Measurements from ENCODE around the gene SEMA4B.

The SEMA4B gene

DNA sequence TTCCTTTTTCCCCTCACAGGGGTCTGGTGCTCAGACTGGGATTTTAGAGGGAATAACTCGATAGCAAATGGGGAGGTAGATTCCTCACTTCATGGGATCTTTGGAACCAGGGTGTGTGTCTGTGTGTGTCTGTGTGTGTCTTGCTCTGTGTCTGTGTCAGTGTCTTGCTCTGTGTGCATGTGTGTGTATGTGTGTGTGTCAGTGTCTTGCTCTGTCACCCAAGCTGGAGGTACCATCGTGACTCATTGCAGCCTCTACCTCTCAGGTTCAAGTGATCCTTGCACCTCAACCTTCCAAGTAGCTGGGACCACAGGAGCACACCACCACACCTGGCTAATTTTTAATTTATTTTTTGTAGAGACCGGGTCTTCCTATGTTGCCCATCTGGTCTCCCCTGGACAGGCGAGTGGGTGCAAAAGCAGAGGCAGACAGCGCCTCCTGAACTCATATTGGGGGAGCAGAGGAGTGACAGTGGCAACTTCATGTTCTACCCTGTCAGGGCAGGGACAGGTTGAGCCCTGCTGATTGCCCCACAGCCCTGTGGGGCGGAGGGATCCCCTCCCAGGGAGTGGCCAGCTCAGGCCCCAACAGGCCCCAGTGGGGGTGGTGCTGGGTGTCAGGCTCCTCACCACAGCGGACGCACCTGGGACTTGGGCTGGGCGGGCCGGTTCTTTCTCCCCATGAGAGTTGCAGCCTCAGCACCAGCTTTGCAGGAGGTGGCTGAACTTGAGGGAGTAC lies 10.4 kb upstream of the SEMA4B start:
- Mint-ChIP-seq H3K4me1 (ENCODE audit: low read depth) (peaks cover 26% of the 10 kb centered on the region), H3K27me3 (no peaks in the 10 kb centered on the region), H3K36me3 (no peaks in the 10 kb centered on the region), H3K27ac (no peak overlapping the region), H3K4me3 (no peak overlapping the region), H3K9me3 (ENCODE audit: low read depth) (no peaks in the 10 kb centered on the region)

DNA sequence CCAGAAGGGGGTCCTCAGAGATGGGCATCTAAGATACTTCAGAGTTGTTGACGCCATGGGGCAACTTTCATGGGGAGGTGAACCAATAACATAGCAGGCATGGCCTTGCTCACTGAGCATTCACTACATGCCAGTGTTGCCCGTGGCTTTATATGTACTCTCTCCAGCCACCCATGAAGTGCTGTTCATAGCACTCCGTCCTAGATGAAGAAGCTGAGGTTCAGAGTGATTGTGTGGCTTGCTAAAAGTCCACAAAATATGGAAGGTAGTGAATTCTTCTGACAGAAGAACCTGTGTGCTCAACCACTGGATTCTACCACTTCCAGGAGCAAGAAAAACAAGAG lies 9.8 kb upstream of the SEMA4B start:
- H3K27me3 Mint-ChIP-seq: no peaks in the 10 kb centered on the region
- no peaks in the 10 kb centered on the region for H3K9me3 Mint-ChIP-seq (ENCODE audit: low read depth)
- H3K4me1 Mint-ChIP-seq (ENCODE audit: low read depth): peaks cover 26% of the 10 kb centered on the region
- no peak overlapping the region for H3K4me3 Mint-ChIP-seq
- no peaks in the 10 kb centered on the region for H3K36me3 Mint-ChIP-seq
- no peak overlapping the region for H3K27ac Mint-ChIP-seq

GRCh38 chr15:90191794-90192509 lies 9.2 kb upstream of the SEMA4B start:
- no peaks in the 10 kb centered on the region for H3K27me3 Mint-ChIP-seq
- H3K36me3 Mint-ChIP-seq: no peaks in the 10 kb centered on the region
- no peak overlapping the region for H3K4me3 Mint-ChIP-seq
- peaks cover 26% of the 10 kb centered on the region for H3K4me1 Mint-ChIP-seq (ENCODE audit: low read depth)
- H3K27ac Mint-ChIP-seq: no peak overlapping the region
- H3K9me3 Mint-ChIP-seq (ENCODE audit: low read depth): no peaks in the 10 kb centered on the region

DNA sequence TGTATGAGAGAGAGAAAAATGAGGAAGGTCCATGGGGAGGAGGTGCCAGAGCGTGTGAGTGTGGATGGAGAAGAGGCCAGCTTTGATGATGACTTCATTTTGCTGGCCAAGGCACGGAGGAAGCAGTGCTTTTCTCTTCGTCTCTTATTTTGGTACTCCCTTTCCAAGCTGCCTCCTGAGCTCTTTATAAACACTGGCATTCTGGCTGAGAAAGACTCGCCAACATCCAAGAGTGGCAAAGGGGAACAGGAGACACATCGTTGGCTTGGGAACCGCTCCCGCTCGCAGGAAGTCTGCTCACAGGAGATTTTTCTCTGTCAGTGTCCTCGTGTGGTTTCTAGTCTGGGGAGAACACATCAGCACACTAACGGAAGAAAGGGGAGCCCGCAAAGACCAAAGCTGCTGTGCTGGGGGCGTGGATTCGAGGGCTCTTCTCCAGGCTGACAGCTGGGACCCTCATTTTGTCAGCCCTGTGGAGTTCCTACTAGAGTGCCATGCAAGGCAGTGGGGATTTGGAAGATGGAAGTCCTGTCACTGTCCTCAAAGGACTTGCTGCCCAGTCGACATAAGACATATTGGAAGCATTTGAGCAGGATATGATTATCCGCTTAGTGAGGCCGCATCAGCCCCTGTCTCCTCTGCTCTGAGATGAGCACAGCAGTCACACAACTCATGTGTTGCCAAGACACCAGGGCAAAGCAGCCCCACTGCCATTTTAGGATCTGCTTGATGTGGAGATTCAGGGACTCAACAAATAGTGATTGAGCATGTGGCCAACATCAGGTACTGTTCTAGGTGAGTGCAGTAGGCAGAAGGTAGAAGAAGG lies 8.0 kb upstream of the SEMA4B start:
- no peaks in the 10 kb centered on the region for H3K9me3 Mint-ChIP-seq (ENCODE audit: low read depth)
- peak overlapping the region; percentile 33 for H3K4me3 Mint-ChIP-seq
- H3K27ac Mint-ChIP-seq: peak overlapping the region; percentile 35
- peaks cover 26% of the 10 kb centered on the region for H3K4me1 Mint-ChIP-seq (ENCODE audit: low read depth)
- H3K36me3 Mint-ChIP-seq: no peaks in the 10 kb centered on the region
- H3K27me3 Mint-ChIP-seq: no peaks in the 10 kb centered on the region

- H3K4me3 Mint-ChIP-seq: no peak overlapping the region
Observed at GRCh38 chr15:90194655-90195054, 6.5 kb upstream of the SEMA4B start.

DNA sequence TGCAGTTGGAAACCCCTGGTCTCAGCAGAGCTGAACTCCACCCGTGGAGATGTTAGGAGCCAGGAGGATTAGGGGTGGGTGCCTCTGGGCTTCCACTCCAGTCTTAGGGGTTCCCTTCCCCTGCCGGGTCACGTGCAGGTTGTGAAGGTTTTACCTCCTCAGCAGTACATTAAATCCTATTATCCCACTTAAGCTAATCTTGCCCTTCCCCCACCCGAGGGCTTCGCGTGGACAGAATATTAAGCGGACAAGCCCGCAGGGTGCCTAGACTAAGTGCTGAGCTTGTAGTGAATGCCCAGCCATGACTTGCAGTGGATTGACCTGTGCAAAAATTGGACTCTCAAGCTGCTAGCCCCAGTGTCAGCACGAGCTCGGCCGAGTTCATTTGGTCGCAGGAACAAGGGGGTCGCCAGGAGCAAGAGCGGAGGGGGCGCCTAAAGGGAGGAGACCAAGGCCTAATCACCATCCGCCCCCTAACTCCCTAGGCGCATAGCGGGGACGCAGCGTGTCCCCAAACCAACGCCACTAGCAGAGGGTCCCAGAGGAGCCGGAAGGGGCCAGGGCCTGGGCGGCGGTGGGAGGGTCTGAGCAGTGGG lies 498 bp upstream of the SEMA4B start:
- peak overlapping the region; percentile 91 for H3K4me3 Mint-ChIP-seq
- no peaks in the 10 kb centered on the region for H3K9me3 Mint-ChIP-seq (ENCODE audit: low read depth)
- peak overlapping the region; percentile 82 for H3K27ac Mint-ChIP-seq
- H3K4me1 Mint-ChIP-seq (ENCODE audit: low read depth): peaks cover 21% of the 10 kb centered on the region
- H3K27me3 Mint-ChIP-seq: no peaks in the 10 kb centered on the region
- no peaks in the 10 kb centered on the region for H3K36me3 Mint-ChIP-seq

More at GRCh38 chr15:90194655-90195054, 6.5 kb upstream of the SEMA4B start:
- Mint-ChIP-seq H3K9me3 (ENCODE audit: low read depth) (no peaks in the 10 kb centered on the region), H3K27ac (no peak overlapping the region), H3K36me3 (no peaks in the 10 kb centered on the region), H3K27me3 (no peaks in the 10 kb centered on the region), H3K4me1 (ENCODE audit: low read depth) (peaks cover 28% of the 10 kb centered on the region)

- H3K4me3 Mint-ChIP-seq: peak overlapping the region; percentile 90
- H3K9me3 Mint-ChIP-seq (ENCODE audit: low read depth): no peaks in the 10 kb centered on the region
- H3K27me3 Mint-ChIP-seq: no peaks in the 10 kb centered on the region
- peaks cover 21% of the 10 kb centered on the region for H3K4me1 Mint-ChIP-seq (ENCODE audit: low read depth)
- no peaks in the 10 kb centered on the region for H3K36me3 Mint-ChIP-seq
- peak overlapping the region; percentile 28 for H3K27ac Mint-ChIP-seq
Observed at GRCh38 chr15:90201944-90202375, 830 bp downstream of the SEMA4B start.

GRCh38 chr15:90202929-90203328 lies 1.8 kb downstream of the SEMA4B start:
- Mint-ChIP-seq H3K4me3 (peak overlapping the region; percentile 90), H3K9me3 (ENCODE audit: low read depth) (no peaks in the 10 kb centered on the region), H3K27ac (no peak overlapping the region), H3K27me3 (no peaks in the 10 kb centered on the region), H3K36me3 (no peaks in the 10 kb centered on the region), H3K4me1 (ENCODE audit: low read depth) (peaks cover 21% of the 10 kb centered on the region)

DNA sequence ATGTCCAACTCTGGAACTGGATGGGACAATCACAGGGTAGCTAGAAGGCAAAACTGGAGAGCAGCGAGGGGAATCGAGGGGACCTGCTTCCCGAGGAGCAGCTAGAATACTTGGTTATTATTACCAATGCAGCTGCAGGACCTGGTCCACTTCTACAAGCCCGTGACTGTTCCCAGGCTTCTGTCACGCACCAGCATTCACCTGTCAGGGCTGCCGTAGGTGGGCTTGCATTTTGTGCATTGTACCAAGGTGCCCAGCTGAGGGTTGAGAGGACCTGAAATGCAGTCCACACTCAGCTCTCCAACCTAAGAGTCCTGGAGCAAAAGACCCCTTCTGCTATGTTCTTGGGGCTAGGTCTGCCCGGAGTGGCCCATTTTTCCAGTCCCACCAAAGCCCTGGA lies 2.3 kb downstream of the SEMA4B start:
- no peaks in the 10 kb centered on the region for H3K9me3 Mint-ChIP-seq (ENCODE audit: low read depth)
- H3K36me3 Mint-ChIP-seq: no peaks in the 10 kb centered on the region
- no peaks in the 10 kb centered on the region for H3K27me3 Mint-ChIP-seq
- peaks cover 19% of the 10 kb centered on the region for H3K4me1 Mint-ChIP-seq (ENCODE audit: low read depth)
- no peak overlapping the region for H3K27ac Mint-ChIP-seq
- no peak overlapping the region for H3K4me3 Mint-ChIP-seq

DNA sequence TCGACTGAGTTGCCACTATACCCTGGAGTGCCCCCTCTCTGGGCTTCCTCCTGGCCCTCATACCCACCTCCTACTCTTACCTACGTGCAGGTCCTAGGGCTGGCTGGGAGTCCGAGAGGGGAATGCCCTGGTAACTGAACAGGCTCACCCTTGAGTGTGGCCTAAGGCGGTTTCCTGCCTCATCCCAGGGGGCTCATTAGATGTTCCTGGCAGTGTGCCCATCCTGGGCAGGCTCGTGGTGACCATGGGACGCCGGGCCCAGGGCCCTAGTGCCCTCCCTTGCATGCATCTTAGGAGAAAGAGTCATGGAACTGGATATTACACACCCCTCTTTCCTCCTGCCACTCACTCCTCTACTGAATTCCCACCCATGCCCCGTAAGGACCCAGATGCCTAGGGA lies 2.8 kb downstream of the SEMA4B start:
- H3K9me3 Mint-ChIP-seq (ENCODE audit: low read depth): no peaks in the 10 kb centered on the region
- no peak overlapping the region for H3K27ac Mint-ChIP-seq
- no peak overlapping the region for H3K4me3 Mint-ChIP-seq
- H3K36me3 Mint-ChIP-seq: no peaks in the 10 kb centered on the region
- H3K27me3 Mint-ChIP-seq: no peaks in the 10 kb centered on the region
- H3K4me1 Mint-ChIP-seq (ENCODE audit: low read depth): peaks cover 18% of the 10 kb centered on the region

DNA sequence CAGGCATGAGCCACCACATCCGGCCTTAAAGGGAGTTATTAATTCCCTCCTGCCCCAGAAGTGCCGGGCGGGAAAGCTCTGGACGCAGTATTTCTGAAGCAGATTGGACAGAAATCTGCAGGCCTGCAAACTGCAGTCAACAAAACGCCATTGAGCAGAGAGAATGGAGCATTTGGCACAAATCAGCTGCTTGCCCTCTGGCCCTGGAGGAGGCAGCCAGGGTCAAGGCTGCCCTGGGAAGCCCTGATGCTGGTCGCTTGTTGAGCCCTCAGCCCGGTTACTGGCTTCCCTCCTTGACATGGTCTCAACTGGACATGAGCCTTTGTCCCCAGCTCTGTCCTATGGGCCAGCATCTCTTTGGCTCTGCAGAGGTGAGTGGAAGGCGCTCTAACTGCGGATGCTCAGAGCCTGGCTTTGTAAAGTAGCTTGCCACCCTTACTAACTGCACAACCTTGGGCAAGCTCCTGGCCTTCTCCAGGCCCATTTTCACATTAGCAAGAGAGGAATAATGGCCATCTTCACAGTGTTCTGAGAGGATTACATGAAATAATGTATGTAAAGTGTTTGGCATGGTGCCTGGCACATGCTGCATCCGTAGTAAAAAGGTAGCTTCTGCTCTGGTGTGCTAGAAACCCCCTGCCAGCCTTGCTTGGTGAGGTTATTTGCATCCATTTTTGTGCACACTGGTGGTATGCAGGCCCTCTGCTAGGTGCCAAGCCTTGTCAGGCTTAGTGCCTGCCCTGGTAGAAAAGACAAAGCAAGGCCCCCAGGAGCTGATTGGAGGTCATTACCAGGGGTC lies 4.1 kb downstream of the SEMA4B start:
- H3K4me3 Mint-ChIP-seq: no peak overlapping the region
- H3K4me1 Mint-ChIP-seq (ENCODE audit: low read depth): peaks cover 19% of the 10 kb centered on the region

DNA sequence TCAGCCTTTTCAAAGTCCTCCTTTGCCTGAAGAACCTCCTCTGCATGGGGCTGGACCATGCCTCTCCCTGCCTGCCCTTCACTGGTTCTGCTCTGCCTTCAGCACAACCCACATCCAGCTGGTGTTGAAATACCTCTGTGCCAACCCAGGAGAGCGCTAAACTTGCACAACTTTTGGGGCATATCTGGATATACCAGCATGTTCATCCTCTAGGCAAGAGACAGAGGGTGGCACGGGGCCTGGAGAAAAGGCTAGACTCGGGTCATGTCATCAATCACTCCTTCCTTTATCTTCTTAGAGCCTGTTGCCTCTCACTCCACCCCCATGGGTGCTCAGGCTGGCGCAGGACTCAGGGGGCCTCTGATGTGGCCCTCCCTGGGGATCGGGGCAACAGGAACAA lies 4.8 kb downstream of the SEMA4B start:
- H3K9me3 Mint-ChIP-seq (ENCODE audit: low read depth): no peaks in the 10 kb centered on the region
- no peaks in the 10 kb centered on the region for H3K36me3 Mint-ChIP-seq
- H3K4me3 Mint-ChIP-seq: no peak overlapping the region
- H3K27ac Mint-ChIP-seq: no peak overlapping the region
- no peaks in the 10 kb centered on the region for H3K27me3 Mint-ChIP-seq
- H3K4me1 Mint-ChIP-seq (ENCODE audit: low read depth): peaks cover 20% of the 10 kb centered on the region

More for the DNA sequence above, 4.1 kb downstream of the SEMA4B start:
- no peaks in the 10 kb centered on the region for H3K36me3 Mint-ChIP-seq
- H3K9me3 Mint-ChIP-seq (ENCODE audit: low read depth): no peaks in the 10 kb centered on the region
- H3K27me3 Mint-ChIP-seq: no peaks in the 10 kb centered on the region
- H3K27ac Mint-ChIP-seq: no peak overlapping the region

GRCh38 chr15:90207252-90207651 lies 6.1 kb downstream of the SEMA4B start:
- Mint-ChIP-seq H3K27ac (no peak overlapping the region), H3K4me3 (no peak overlapping the region), H3K4me1 (ENCODE audit: low read depth) (peaks cover 20% of the 10 kb centered on the region), H3K27me3 (no peaks in the 10 kb centered on the region), H3K36me3 (no peaks in the 10 kb centered on the region), H3K9me3 (ENCODE audit: low read depth) (no peaks in the 10 kb centered on the region)

DNA sequence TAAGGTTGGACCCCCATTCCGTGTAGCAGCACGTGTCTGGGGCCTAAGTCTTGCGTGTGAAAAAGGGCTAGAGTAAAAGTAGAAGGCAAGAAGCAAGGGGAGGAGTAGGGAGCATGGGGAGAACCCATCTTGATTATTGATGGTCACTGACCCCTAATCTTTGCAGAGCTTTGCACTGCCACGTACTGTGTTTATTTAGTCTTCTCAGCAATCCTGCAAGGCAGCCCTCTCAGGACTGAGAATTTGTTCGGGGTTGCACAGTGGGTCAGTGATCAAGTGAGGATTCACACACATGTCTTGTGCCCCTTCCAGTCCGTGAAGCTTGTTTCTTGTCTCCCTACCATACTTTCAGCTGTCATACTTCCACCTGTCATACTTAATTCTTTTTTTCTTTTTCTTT lies 7.2 kb downstream of the SEMA4B start:
- Mint-ChIP-seq H3K9me3 (ENCODE audit: low read depth) (no peaks in the 10 kb centered on the region), H3K36me3 (no peaks in the 10 kb centered on the region), H3K4me1 (ENCODE audit: low read depth) (peaks cover 12% of the 10 kb centered on the region), H3K4me3 (no peak overlapping the region), H3K27ac (no peak overlapping the region), H3K27me3 (no peaks in the 10 kb centered on the region)

All from activated naive CD8-positive, alpha-beta T cell (primary cell).